ENCODE data around the gene CSNK2A2.

CSNK2A2 gene

DNA sequence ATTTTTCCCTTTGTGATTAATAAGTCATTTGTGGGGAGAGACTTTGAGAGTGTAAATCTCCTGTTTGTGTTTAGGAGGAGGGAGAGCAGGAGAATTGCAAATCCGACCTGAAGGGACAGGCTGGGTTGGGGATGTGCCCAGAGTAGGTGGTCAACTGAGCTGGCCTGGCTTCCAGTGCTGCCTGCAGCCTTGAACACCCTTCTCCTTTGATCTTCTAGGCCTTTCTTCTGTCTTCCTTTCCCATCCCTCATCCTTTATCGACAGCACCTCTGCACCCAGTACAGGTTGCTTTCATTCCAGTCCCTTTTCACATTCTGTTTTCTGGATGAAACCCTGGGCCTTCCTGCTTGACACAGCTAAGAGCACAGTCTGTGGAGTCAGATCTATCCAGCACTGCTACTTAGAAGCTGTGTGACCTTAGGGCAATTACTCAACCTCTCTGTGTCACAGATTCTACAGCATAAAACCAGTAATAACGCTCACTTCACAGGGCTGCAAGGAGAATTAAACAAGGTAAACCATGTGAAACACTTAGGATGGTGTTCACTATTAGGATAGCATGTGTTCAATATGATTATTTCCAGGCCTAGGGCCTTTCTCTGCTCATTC is 1.0 kb upstream of the CSNK2A2 start:
- DNase-seq (ENCODE audit: low spot score): no peak

GRCh38 chr16:58197314-58198012 is 443 bp downstream of the CSNK2A2 start:
- DNase-seq (ENCODE audit: low spot score): peak; percentile 4

- DNase-seq (ENCODE audit: low spot score): peak; percentile 46
Observed at GRCh38 chr16:58196898-58197313, 1.0 kb downstream of the CSNK2A2 start.

- DNase-seq (ENCODE audit: low spot score): no peak
Observed at GRCh38 chr16:58195771-58196170, 2.1 kb downstream of the CSNK2A2 start.

DNA sequence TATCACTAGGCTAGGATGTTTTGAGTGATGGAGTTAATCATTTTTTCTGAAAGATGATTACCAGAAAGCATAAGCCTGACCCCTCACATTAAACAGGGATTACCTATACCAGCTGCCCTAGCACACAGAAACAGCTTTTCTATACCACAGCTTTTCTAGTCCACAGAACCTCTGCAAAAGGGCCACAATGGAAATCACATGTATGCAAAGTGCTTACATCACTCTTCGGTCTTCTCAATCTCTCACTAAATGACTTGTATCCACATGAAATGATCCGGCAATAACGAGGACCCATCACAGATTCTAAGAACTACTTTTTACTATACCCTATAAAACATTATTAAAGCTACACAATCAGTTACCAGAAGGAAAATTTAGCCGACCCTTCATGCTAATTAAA is 2.6 kb downstream of the CSNK2A2 start:
- DNase-seq (ENCODE audit: low spot score): no peak

GRCh38 chr16:58194790-58195189 is 3.1 kb downstream of the CSNK2A2 start:
- no peak for DNase-seq (ENCODE audit: low spot score)

DNA sequence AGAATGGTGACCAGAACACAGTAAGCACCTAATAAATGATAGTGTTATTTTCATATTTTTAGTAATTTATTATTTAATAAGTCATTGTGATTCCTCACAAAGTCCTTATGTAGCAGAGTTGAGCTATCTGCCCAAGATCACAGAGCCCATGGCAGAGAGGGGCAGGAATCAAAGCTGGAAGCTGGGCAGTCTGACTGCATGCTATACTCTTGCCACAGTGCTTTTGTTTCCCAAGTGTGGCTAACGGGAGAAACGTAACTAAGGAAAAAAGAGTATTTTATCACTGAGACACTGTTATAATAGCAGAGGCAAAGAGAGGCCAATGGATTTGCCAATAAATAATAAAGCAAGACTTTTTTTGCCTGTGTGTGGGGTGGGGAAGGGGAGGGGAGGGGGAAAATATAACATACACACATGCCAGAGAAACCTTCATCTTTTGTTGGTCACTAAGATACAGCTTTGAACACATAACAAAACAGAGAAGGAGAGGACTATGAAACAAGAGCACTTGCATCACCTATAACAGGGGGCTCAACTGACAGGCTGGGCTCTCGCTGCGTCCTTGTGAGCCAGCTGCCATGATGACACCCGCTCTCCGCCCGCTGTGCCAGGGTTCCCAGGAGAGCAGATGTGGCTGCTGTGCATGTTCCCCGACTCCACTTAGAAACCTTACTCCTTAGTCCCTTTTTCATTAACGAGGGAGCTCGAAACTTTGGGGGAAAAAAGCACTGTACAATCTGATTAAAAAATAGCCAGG is 10.1 kb downstream of the CSNK2A2 start:
- no peak for DNase-seq (ENCODE audit: low spot score)

DNA sequence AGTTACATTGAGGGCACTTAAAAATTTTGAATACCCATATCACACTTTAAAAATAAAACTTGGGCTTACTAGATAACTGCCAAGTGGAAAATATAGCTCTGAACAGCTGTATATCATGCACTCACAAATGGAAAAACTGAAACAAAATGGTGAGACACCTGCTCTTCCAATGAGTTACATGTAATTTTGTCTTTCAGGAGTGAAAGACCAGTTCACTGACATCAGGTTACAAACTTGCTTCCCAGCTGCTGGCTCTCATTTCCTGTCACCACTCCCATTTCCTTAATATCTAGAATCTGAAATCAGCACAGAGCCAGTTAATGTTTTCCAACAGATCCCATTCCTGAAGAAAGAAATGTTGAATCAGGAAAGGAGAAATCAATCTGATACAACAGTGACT is 10.8 kb downstream of the CSNK2A2 start:
- DNase-seq (ENCODE audit: low spot score): no peak

DNA sequence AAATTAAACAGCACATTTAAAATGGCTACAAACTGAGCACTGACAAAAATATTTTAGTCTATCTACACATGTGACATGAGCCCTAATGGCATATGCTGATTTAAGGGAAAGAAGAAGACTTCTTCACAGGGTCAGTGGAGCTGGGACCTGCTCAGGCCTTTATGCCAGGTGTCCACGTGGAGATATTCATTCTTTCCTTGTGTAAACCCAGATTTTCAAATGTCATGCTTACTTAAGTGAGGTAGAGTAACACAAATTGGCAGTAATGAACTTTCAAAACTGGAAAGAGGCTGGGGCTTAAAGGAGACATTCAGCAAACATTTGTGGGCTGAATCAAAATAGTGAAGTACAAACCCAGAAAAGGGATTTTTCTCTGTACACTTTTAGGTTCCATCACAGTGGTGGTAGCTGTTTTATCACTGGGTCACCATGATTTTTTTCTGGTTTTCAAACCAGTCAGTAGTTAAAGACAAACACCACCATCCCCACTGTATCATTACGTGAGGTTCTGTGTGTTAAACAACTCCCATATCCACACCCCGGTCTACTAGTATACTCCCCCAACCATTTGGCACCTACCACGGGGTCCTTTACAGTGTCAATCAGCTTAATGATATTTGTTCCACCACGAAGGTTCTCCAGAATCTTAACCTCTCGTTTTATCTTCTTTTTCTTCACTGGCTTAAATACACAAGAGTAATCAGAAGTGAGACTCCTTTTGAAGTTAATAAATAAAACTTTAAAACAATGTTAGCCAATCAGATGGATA is 11.5 kb downstream of the CSNK2A2 start:
- DNase-seq (ENCODE audit: low spot score): no peak

DNA sequence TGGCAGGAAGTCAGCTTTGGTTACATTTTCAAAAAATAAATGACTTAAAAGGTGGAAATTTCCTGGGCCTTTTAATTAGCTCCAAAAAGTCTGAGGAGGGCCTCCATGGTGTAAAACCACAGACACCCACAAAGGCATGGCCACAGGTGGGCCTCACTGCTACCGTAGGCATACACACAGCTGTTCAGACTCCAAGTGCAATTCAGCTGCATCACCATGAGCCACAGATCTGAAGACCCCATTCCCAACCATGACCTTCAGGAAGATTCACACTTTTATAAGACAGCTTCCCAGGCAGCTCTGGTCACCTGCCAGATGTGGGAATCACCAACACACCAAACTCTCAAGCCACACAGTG is 20.6 kb downstream of the CSNK2A2 start:
- DNase-seq (ENCODE audit: low spot score): no peak

DNA sequence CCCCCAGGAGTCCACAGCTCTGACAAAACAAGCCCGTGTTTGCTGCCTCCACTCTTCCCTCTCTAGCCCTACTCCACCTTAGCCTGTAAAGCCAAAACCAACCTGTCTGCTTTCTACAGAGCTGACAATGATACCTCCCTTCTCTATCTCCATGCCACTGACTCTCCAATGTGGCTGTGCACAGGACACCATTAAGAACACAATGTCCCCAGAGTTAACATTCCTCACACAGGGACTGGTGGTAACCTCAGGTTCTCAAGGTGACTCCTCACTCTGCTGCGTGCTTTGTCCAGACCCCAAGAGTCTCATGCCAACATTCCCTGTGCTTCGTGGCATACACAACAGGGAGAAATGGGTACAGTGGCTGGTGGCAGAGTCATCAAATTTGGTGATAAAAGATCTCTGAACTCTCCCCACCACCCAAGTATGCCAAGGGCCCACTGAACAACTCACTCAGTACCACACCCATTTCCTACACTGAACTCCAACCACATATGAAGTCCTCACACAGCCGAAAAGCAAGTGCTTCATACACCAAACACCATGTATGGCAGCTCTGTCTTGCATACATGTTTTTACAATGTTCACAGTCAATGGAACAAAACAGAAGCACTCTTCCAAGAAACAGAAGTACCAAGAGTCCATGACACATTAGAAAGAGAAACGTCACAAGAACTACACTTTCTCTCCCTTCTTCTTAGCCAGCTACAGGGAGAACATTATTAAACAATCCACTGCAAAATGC is 21.1 kb downstream of the CSNK2A2 start:
- DNase-seq (ENCODE audit: low spot score): no peak

GRCh38 chr16:58170223-58170622 is 27.7 kb downstream of the CSNK2A2 start:
- DNase-seq (ENCODE audit: low spot score): no peak

DNA sequence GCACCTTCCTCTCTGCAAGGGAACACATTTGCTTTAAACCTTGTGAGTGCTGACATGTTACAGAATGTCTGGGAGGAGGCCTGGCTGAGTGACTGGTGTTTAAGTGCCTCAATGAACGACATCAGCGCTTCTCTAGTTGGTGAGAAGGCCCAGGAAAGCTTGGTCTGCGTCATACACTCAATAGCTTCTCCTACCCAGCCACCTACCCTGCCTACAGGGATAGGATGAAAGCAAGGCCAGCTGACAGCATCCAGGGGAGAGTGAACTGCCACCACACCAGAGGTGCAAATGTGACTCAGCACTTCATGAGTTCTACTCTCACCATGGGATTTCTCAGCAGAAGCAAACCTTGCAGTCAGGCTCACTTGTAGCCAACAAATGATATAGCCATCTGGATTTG is 37.1 kb downstream of the CSNK2A2 start:
- DNase-seq (ENCODE audit: low spot score): no peak

DNA sequence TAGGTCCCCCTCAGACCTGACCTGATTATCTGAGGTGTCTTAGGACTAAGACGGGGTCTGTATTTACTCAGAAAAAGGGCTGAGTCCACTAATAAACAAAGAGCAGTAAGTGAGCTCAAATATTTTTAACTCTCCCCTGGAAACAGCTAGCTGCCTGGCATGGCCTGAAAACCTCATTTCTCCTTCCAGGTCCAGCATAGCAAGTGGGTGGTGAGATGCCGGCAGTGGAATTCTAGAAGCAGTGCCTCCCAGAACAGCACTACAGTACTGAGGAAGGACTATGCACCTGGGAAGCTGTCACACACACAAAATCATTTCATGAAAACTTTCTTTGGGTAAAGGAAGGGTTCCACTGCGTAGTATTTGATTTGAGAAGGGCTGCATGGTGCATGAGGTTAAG is 39.2 kb downstream of the CSNK2A2 start:
- no peak for DNase-seq (ENCODE audit: low spot score)

DNA sequence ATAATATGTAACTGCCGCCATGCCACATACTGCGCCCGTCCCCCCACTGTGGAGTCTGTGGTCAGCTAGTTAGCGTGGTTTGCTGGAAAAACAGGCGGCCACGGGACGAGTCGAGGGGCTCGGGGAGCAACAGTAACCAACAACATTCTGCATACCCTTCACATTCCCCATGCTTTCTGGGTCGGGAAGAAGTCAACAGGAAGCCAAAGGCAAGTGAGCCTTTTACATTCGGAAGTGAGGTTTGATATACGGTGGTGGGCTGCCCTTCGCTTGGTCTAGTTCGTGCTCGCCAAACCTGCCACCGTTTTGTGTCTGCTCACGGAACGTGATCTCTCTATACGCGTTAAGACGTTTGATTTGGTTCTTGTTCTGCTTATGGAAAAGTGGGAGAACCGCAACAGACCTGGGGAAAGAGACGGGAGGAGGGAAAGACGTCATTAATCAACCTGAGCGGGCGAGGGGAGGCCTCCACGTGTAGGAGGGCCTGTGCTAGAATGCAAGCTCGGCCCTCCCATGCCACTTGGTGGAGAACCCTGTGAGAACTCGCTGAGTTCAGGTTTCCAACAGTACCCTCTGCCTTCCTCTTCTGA is 39.9 kb downstream of the CSNK2A2 start:
- no peak for DNase-seq (ENCODE audit: low spot score)

DNA sequence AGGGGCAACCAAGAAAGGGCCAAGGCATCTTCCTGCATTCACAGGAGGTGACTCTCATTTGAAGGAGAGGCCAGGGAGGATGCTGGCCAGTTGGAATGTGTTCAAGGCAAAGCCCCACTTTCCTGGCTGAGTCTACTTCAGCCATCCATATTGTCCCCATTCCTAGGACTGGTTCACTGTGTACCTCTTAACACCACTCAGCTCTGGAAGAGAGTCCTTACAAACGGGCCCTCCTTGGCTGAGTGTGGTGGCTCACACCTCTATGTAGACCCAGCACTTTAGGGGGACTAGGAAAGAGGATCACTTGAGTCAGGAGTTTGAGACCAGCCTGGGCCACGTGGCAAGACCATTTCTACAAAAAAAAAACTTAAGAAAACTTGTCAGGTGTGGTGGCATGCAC is 40.7 kb downstream of the CSNK2A2 start:
- no peak for DNase-seq (ENCODE audit: low spot score)

DNA sequence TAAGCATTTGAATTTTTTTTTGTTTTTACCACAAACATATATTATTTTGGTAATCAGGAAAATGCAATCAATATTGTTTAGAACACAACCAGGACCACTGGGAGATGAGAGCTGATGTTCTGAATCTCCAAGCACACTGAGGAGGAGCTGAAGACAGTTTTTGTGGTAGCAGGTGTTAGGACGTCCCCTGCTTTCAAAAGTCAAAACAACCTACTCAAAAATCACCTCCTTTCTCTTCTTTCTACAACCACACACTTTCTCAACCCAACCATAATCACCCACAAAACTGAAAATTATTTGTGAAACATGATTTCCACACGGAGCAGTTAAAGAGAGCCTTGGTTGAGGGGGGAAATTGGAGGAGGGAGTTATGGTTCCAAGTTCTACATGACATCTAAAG is 42.1 kb downstream of the CSNK2A2 start:
- no peak for DNase-seq (ENCODE audit: low spot score)

- peak; percentile 13 for DNase-seq (ENCODE audit: low spot score)
Observed at GRCh38 chr16:58154345-58154744, 43.6 kb downstream of the CSNK2A2 start.

DNA sequence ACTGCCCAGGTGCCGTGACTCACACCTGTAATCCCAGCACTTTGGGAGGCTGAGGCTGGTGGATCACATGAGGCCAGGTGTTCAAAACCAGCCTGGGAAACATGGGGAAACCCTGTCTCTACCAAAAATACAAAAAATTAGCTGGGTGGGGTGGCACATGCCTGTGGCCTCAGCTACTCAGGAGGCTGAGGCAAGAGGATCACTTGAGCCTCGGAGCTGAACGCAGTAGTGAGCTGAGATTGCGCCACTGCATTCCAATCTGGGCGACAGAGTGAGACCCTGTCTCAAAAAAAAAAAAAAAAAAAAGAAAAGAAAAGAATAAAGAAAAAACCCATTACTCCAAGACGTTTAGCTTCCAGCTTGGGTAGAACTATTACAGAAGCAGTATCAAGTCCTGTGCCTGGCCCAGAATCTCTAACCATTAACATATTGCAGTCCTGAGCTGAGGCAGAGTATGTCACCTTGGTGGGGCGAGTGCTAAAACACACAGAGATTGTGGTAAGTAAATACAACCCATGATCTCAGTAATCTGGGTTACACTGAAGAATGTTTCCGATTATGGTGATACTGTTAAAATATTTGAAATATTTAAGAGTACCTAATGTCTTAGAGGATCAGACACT is 45.5 kb downstream of the CSNK2A2 start:
- DNase-seq (ENCODE audit: low spot score): no peak

GRCh38 chr16:58148526-58148925 is 49.4 kb downstream of the CSNK2A2 start:
- no peak for DNase-seq (ENCODE audit: low spot score)

DNA sequence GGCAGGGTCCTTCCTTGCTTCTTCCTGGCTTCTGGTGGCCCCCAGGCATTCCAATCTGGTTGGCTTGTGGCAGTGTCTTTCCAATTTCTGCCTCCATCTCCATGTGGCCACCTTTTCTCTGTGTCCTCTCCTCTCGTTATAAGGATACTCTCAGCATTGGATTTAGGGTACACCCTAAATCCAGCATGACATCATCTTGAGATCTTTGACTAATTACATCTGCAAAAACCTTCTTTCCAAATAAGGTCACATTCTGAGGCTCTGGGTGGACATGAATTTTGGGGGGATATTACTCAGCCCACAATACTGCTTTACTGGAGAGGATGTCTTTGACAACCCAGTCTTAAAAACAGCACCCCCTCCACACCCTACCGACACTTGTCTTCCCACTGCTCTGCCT is 49.8 kb downstream of the CSNK2A2 start:
- no peak for DNase-seq (ENCODE audit: low spot score)
